H1 (cell line): Measurements from ENCODE around the gene SLC43A3. TPM values are rescaled to one million over a fixed set of nuclear protein-coding genes. Genes with fewer than 3 reads are reported as not detected.

Experiments used
- CHD1 ChIP-seq: IDR thresholded peaks from 2 replicates; pipeline ENCODE4 v1.6.1; 2012; ENCODE audit warnings: low read depth, low read length, improper control_type of control experiment
- SRF ChIP-seq: IDR thresholded peaks from 2 replicates; pipeline ENCODE4 v1.6.1; 2011; ENCODE audit warnings: mild to moderate bottlenecking, low read depth, low read length, moderate library complexity
- polyA plus RNA-seq, 7 experiments: library from polyadenylated mRNA; depleted of rRNA in 3 of 7; stranded (reverse) in 5 of 7; unstranded in 2 of 7; fragments of >200 nt in 5 of 7; fragments of 200-250 nt in 2 of 7; gene quantifications; 1 replicate in 5 of 7; 2 replicates in 1 of 7; 4 replicates in 1 of 7; pipeline versions ENCODE4 v1.2.1 to v1.2.3, GENCODE V29; 2011 to 2013; ENCODE audit warnings: missing spikeins in 2 of 7, mixed read lengths in 2 of 7
- total RNA-seq: library from RNA; stranded (reverse); fragmentation: NEBNext Ultra II Directional; extraction: Animal tissue kit (Norgen Biotek cat#: 25700); gene quantifications from 2 replicates; pipeline ENCODE4 v1.2.1, GENCODE V29; 2021
- TF ChIP-seq, protein P1 (sequence below): fragments of 300-600 bp; sonication (generic); IDR thresholded peaks from 2 replicates; pipeline ENCODE4 v1.7.1; 2012; ENCODE audit warnings: low read length, moderate library complexity, mild to moderate bottlenecking, inconsistent platforms; ENCODE audit not compliant: insufficient replicate concordance

SLC43A3 gene
- total and polyA plus RNA-seq, 2 of the 8 experiments (the other 6 are each of a cell fraction or from before 2014, with no cell fraction given): 31.8 to 67.8 TPM

DNA sequence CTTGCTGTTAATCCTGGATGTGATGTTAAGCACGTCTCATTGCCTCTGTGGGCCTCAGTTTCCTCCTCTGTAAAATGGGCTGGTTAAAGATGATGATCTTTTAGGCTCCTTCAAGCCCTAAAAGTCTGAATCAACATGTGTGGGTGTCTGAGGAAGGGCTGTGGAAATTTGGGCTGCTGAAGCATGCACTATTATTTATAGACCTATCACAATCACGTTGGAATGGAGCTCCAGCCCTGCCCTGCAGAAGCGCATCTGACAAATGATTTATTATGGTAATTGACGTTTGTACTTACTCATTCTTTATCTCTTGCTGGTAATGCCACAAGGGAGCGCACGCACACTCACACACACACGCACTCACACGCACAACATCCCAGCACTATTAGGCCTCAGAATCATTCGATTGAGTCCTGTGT lies 68.4 kb downstream of the SLC43A3 start (continued):
- TF ChIP-seq, protein P1, sequence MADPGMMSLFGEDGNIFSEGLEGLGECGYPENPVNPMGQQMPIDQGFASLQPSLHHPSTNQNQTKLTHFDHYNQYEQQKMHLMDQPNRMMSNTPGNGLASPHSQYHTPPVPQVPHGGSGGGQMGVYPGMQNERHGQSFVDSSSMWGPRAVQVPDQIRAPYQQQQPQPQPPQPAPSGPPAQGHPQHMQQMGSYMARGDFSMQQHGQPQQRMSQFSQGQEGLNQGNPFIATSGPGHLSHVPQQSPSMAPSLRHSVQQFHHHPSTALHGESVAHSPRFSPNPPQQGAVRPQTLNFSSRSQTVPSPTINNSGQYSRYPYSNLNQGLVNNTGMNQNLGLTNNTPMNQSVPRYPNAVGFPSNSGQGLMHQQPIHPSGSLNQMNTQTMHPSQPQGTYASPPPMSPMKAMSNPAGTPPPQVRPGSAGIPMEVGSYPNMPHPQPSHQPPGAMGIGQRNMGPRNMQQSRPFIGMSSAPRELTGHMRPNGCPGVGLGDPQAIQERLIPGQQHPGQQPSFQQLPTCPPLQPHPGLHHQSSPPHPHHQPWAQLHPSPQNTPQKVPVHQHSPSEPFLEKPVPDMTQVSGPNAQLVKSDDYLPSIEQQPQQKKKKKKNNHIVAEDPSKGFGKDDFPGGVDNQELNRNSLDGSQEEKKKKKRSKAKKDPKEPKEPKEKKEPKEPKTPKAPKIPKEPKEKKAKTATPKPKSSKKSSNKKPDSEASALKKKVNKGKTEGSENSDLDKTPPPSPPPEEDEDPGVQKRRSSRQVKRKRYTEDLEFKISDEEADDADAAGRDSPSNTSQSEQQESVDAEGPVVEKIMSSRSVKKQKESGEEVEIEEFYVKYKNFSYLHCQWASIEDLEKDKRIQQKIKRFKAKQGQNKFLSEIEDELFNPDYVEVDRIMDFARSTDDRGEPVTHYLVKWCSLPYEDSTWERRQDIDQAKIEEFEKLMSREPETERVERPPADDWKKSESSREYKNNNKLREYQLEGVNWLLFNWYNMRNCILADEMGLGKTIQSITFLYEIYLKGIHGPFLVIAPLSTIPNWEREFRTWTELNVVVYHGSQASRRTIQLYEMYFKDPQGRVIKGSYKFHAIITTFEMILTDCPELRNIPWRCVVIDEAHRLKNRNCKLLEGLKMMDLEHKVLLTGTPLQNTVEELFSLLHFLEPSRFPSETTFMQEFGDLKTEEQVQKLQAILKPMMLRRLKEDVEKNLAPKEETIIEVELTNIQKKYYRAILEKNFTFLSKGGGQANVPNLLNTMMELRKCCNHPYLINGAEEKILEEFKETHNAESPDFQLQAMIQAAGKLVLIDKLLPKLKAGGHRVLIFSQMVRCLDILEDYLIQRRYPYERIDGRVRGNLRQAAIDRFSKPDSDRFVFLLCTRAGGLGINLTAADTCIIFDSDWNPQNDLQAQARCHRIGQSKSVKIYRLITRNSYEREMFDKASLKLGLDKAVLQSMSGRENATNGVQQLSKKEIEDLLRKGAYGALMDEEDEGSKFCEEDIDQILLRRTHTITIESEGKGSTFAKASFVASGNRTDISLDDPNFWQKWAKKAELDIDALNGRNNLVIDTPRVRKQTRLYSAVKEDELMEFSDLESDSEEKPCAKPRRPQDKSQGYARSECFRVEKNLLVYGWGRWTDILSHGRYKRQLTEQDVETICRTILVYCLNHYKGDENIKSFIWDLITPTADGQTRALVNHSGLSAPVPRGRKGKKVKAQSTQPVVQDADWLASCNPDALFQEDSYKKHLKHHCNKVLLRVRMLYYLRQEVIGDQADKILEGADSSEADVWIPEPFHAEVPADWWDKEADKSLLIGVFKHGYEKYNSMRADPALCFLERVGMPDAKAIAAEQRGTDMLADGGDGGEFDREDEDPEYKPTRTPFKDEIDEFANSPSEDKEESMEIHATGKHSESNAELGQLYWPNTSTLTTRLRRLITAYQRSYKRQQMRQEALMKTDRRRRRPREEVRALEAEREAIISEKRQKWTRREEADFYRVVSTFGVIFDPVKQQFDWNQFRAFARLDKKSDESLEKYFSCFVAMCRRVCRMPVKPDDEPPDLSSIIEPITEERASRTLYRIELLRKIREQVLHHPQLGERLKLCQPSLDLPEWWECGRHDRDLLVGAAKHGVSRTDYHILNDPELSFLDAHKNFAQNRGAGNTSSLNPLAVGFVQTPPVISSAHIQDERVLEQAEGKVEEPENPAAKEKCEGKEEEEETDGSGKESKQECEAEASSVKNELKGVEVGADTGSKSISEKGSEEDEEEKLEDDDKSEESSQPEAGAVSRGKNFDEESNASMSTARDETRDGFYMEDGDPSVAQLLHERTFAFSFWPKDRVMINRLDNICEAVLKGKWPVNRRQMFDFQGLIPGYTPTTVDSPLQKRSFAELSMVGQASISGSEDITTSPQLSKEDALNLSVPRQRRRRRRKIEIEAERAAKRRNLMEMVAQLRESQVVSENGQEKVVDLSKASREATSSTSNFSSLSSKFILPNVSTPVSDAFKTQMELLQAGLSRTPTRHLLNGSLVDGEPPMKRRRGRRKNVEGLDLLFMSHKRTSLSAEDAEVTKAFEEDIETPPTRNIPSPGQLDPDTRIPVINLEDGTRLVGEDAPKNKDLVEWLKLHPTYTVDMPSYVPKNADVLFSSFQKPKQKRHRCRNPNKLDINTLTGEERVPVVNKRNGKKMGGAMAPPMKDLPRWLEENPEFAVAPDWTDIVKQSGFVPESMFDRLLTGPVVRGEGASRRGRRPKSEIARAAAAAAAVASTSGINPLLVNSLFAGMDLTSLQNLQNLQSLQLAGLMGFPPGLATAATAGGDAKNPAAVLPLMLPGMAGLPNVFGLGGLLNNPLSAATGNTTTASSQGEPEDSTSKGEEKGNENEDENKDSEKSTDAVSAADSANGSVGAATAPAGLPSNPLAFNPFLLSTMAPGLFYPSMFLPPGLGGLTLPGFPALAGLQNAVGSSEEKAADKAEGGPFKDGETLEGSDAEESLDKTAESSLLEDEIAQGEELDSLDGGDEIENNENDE: no peak
- TF ChIP-seq CHD1: no peak
- no peak for TF ChIP-seq SRF
